GM06990 (cell line): ENCODE measurements around the gene NSUN5.

Source experiments
- DNase-seq: peaks from one replicate; pipeline ENCODE4 v3.0.0-alpha.2; 2011; ENCODE audit not compliant: insufficient read length; ENCODE audit errors: extremely low read depth
- H3K27me3 ChIP-seq: replicated peaks from 2 replicates; pipeline ENCODE4 v1.6.0; 2011; ENCODE audit warnings: low read length; ENCODE audit not compliant: control insufficient read depth, insufficient read depth
- H3K36me3 ChIP-seq: 2 replicates; pipeline ENCODE4 v1.5.1; 2011; ENCODE audit warnings: low read length; ENCODE audit not compliant: control insufficient read depth, insufficient read depth
- H3K4me3 ChIP-seq: replicated peaks from 2 replicates; pipeline ENCODE4 v1.5.1; 2011; ENCODE audit warnings: low read depth, mild to moderate bottlenecking, control low read depth, low read length
- CTCF ChIP-seq: IDR thresholded peaks from 2 replicates; pipeline ENCODE4 v1.5.1; 2011; ENCODE audit warnings: low read length, control low read depth, mild to moderate bottlenecking, inconsistent platforms; ENCODE audit not compliant: insufficient read depth, poor library complexity, severe bottlenecking

Gene NSUN5

GRCh38 chr7:73343671-73344380 lies 35.2 kb upstream of the NSUN5 start:
- TF ChIP-seq CTCF, result no peak
- Histone ChIP-seq H3K4me3 (no peak overlapping the region), H3K27me3 (no peaks in the 10 kb centered on the region), H3K36me3 (no peaks in the 10 kb centered on the region)
- no peak for DNase-seq

GRCh38 chr7:73342645-73343044 lies 34.0 kb upstream of the NSUN5 start:
- no peak for DNase-seq
- Histone ChIP-seq H3K36me3 (no peaks in the 10 kb centered on the region), H3K27me3 (no peaks in the 10 kb centered on the region), H3K4me3 (no peak overlapping the region)
- no peak for TF ChIP-seq CTCF

GRCh38 chr7:73341877-73342276 lies 33.3 kb upstream of the NSUN5 start:
- no peak for DNase-seq
- Histone ChIP-seq H3K4me3 (no peak overlapping the region), H3K36me3 (no peaks in the 10 kb centered on the region), H3K27me3 (no peaks in the 10 kb centered on the region)
- TF ChIP-seq CTCF, result no peak

GRCh38 chr7:73340514-73340913 lies 31.9 kb upstream of the NSUN5 start:
- no peak for DNase-seq
- no peak for TF ChIP-seq CTCF
- Histone ChIP-seq H3K4me3 (no peak overlapping the region), H3K27me3 (no peaks in the 10 kb centered on the region), H3K36me3 (no peaks in the 10 kb centered on the region)

GRCh38 chr7:73338321-73338720 lies 29.7 kb upstream of the NSUN5 start:
- DNase-seq, result no peak
- no peaks in the 10 kb centered on the region for H3K27me3 ChIP-seq
- no peak overlapping the region for H3K4me3 ChIP-seq
- no peak for TF ChIP-seq CTCF
- H3K36me3 ChIP-seq, result no peaks in the 10 kb centered on the region

- Histone ChIP-seq H3K4me3 (no peak overlapping the region), H3K36me3 (no peaks in the 10 kb centered on the region), H3K27me3 (no peaks in the 10 kb centered on the region)
- no peak for TF ChIP-seq CTCF
- DNase-seq, result no peak
Observed at GRCh38 chr7:73332447-73332846, 23.8 kb upstream of the NSUN5 start.
